Activated CD8-positive, alpha-beta memory T cell treated with anti-CD3 and anti-CD28 coated beads, Interleukin-2, amount 50 U/mL, for 1 hour (primary cell): ENCODE data around the gene ANO1.

ENCODE experiments used
- DNase-seq: peaks from one replicate; pipeline ENCODE4 v3.0.0-alpha.2; 2020; ENCODE audit errors: extremely low read depth

The ANO1 gene

GRCh38 chr11:70095541-70096252 lies 17.6 kb downstream of the ANO1 start:
- DNase-seq, result no peak

- DNase-seq, result no peak
These were observed 19.9 kb downstream of the ANO1 start for GRCh38 chr11:70097783-70098563.

- DNase-seq, result no peak
These were observed 20.8 kb downstream of the ANO1 start for GRCh38 chr11:70098936-70099335.

GRCh38 chr11:70099578-70100279 lies 21.6 kb downstream of the ANO1 start:
- DNase-seq, result no peak

GRCh38 chr11:70100280-70100603 lies 22.1 kb downstream of the ANO1 start:
- no peak for DNase-seq

- no peak for DNase-seq
These were observed 22.7 kb downstream of the ANO1 start for GRCh38 chr11:70100791-70101190.

- DNase-seq, result no peak
These were observed 25.3 kb downstream of the ANO1 start for GRCh38 chr11:70103256-70103975.

- DNase-seq, result no peak
These were observed 26.3 kb downstream of the ANO1 start for GRCh38 chr11:70104419-70104818.

- no peak for DNase-seq
These were observed 26.8 kb downstream of the ANO1 start for GRCh38 chr11:70104961-70105360.

GRCh38 chr11:70105369-70105754 lies 27.2 kb downstream of the ANO1 start:
- DNase-seq, result no peak

GRCh38 chr11:70105755-70106571 lies 27.8 kb downstream of the ANO1 start:
- DNase-seq, result no peak

- no peak for DNase-seq
These were observed 28.6 kb downstream of the ANO1 start for GRCh38 chr11:70106757-70107156.

- no peak for DNase-seq
These were observed 29.1 kb downstream of the ANO1 start for GRCh38 chr11:70107191-70107590.

GRCh38 chr11:70107756-70108155 lies 29.6 kb downstream of the ANO1 start:
- DNase-seq, result no peak

- DNase-seq, result no peak
These were observed 30.1 kb downstream of the ANO1 start for GRCh38 chr11:70108250-70108649.

GRCh38 chr11:70109006-70109405 lies 30.9 kb downstream of the ANO1 start:
- DNase-seq, result no peak

GRCh38 chr11:70109903-70110302 lies 31.8 kb downstream of the ANO1 start:
- no peak for DNase-seq

GRCh38 chr11:70110538-70111055 lies 32.5 kb downstream of the ANO1 start:
- no peak for DNase-seq

- no peak for DNase-seq
These were observed 33.3 kb downstream of the ANO1 start for GRCh38 chr11:70111269-70112016.

- DNase-seq, result no peak
These were observed 33.9 kb downstream of the ANO1 start for GRCh38 chr11:70112017-70112434.
